ENCODE results near the gene TCF7. TPM values are rescaled to one million over a fixed set of nuclear protein-coding genes. Genes with fewer than 3 reads are reported as not detected.

TCF7 gene
- polyA plus RNA-seq, 1 donor from 2014 or later: 0.15 TPM

GRCh38 chr5:134100283-134101091 lies 14.0 kb upstream of the TCF7 start:
- H3K9me3 ChIP-seq (ENCODE audit: low read length): no peaks in the 10 kb centered on the region
- H3K27me3 ChIP-seq (ENCODE audit: insufficient read depth, low read depth, low read length): no peaks in the 10 kb centered on the region
- no peaks in the 10 kb centered on the region for H3F3A ChIP-seq (ENCODE audit: insufficient read depth, low read length, poor library complexity, severe bottlenecking)
- no peaks in the 10 kb centered on the region for H3K9me2 ChIP-seq (ENCODE audit: insufficient read depth, low read length)
- no peak for TF ChIP-seq EP300 (conservative IDR thresholded peaks at IDR 0.05; ENCODE audit: poor library complexity, severe bottlenecking)
- no peak for TF ChIP-seq TAF1 (IDR thresholded peaks at IDR 0.05; ENCODE audit: low read depth)
- TF ChIP-seq POLR2AphosphoS5 (IDR thresholded peaks at IDR 0.05): no peak
- no peak for TF ChIP-seq EZH2 (IDR thresholded peaks at IDR 0.05; ENCODE audit: borderline replicate concordance, insufficient read depth, low read length, poor library complexity, severe bottlenecking)
- TF ChIP-seq RAD21 (conservative IDR thresholded peaks at IDR 0.05): no peak
- TF ChIP-seq, protein P1, sequence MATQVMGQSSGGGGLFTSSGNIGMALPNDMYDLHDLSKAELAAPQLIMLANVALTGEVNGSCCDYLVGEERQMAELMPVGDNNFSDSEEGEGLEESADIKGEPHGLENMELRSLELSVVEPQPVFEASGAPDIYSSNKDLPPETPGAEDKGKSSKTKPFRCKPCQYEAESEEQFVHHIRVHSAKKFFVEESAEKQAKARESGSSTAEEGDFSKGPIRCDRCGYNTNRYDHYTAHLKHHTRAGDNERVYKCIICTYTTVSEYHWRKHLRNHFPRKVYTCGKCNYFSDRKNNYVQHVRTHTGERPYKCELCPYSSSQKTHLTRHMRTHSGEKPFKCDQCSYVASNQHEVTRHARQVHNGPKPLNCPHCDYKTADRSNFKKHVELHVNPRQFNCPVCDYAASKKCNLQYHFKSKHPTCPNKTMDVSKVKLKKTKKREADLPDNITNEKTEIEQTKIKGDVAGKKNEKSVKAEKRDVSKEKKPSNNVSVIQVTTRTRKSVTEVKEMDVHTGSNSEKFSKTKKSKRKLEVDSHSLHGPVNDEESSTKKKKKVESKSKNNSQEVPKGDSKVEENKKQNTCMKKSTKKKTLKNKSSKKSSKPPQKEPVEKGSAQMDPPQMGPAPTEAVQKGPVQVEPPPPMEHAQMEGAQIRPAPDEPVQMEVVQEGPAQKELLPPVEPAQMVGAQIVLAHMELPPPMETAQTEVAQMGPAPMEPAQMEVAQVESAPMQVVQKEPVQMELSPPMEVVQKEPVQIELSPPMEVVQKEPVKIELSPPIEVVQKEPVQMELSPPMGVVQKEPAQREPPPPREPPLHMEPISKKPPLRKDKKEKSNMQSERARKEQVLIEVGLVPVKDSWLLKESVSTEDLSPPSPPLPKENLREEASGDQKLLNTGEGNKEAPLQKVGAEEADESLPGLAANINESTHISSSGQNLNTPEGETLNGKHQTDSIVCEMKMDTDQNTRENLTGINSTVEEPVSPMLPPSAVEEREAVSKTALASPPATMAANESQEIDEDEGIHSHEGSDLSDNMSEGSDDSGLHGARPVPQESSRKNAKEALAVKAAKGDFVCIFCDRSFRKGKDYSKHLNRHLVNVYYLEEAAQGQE (IDR thresholded peaks at IDR 0.05; ENCODE audit: borderline replicate concordance): no peak
- TF ChIP-seq CTCF (IDR thresholded peaks at IDR 0.05; ENCODE audit: poor library complexity, severe bottlenecking): no peak
- no peak for TF ChIP-seq MXI1 (conservative IDR thresholded peaks at IDR 0.05; ENCODE audit: poor library complexity, severe bottlenecking)
- TF ChIP-seq SMC3 (conservative IDR thresholded peaks at IDR 0.05; ENCODE audit: poor library complexity): no peak
- no peak overlapping the region for H3K9ac ChIP-seq (ENCODE audit: low read length)
- no peak overlapping the region for H3K4me3 ChIP-seq (ENCODE audit: low read length)
- no peaks in the 10 kb centered on the region for H3K36me3 ChIP-seq (ENCODE audit: insufficient read depth, low read length)
- no peak overlapping the region for H3K27ac ChIP-seq (ENCODE audit: low read length)
- no peaks in the 10 kb centered on the region for H3K79me2 ChIP-seq (replicated peaks; ENCODE audit: insufficient read depth, low read length)
- no peak overlapping the region for H3K4me2 ChIP-seq (ENCODE audit: low read length)
- H4K20me1 ChIP-seq (ENCODE audit: insufficient read depth): no peaks in the 10 kb centered on the region
- H2AFZ ChIP-seq (ENCODE audit: low read depth, low read length): no peak overlapping the region

GRCh38 chr5:134101686-134102439 lies 12.6 kb upstream of the TCF7 start:
- Histone ChIP-seq H3K27me3 (ENCODE audit: insufficient read depth, low read depth, low read length) (no peaks in the 10 kb centered on the region), H3K79me2 (replicated peaks; ENCODE audit: insufficient read depth, low read length) (no peaks in the 10 kb centered on the region), H3K9me2 (ENCODE audit: insufficient read depth, low read length) (no peaks in the 10 kb centered on the region), H2AFZ (ENCODE audit: low read depth, low read length) (no peak overlapping the region), H3K36me3 (ENCODE audit: insufficient read depth, low read length) (no peaks in the 10 kb centered on the region), H4K20me1 (ENCODE audit: insufficient read depth) (no peaks in the 10 kb centered on the region), H3K27ac (ENCODE audit: low read length) (no peak overlapping the region), H3K9ac (ENCODE audit: low read length) (no peak overlapping the region), H3F3A (ENCODE audit: insufficient read depth, low read length, poor library complexity, severe bottlenecking) (no peaks in the 10 kb centered on the region), H3K9me3 (ENCODE audit: low read length) (no peaks in the 10 kb centered on the region), H3K4me3 (ENCODE audit: low read length) (no peak overlapping the region), H3K4me2 (ENCODE audit: low read length) (no peak overlapping the region)
- TF ChIP-seq, protein P1 (IDR thresholded peaks at IDR 0.05; ENCODE audit: borderline replicate concordance): no peak
- TF ChIP-seq EZH2 (IDR thresholded peaks at IDR 0.05; ENCODE audit: borderline replicate concordance, insufficient read depth, low read length, poor library complexity, severe bottlenecking) (no peak), CTCF (IDR thresholded peaks at IDR 0.05; ENCODE audit: poor library complexity, severe bottlenecking) (peak; percentile 24)
